Measurements from ENCODE around the gene PLAAT2. TPM values are rescaled to one million over a fixed set of nuclear protein-coding genes. Genes with fewer than 3 reads are reported as not detected.

Gene PLAAT2
- total RNA-seq, 1 donor from 2014 or later, result 0.92 TPM

DNA sequence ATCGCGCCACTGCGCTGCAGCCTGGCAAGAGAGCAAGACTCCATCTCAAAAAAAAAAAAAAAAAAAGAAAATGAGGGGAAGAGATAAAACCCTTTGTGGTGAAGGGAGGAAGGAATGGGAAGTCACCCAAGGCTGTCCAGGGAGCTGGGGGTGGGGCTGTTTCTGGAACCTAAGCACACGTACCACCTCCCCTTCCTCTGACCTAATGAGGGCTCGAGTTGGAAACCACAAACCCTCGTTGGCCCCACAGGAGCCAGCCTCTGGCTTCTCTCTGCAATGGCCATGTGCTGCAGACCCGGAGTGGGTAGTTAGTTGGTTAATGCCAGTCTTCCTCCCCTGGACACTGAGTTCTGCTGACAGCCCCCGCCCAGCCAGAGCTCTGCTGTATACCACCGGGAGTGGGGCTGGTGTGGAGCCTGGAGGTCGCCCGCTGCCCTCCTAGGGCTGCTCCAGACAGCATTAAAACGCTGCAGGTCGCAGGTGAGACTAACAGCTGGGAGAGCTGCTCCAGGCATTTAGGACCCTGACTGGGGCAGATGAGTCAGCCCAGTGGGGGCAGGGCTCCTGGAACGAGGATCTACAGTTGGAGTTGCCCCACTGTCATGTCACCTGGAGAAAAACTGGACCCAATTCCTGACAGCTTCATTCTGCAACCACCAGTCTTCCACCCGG lies 57.2 kb downstream of the PLAAT2 start, which contains the start of gene LGALS12:
TSS of gene LGALS12 (plus strand) at position 228 of the 672 bp plus-strand sequence. CDS start at position 603, 375 bp downstream.
- ATAC-seq, result no peak

DNA sequence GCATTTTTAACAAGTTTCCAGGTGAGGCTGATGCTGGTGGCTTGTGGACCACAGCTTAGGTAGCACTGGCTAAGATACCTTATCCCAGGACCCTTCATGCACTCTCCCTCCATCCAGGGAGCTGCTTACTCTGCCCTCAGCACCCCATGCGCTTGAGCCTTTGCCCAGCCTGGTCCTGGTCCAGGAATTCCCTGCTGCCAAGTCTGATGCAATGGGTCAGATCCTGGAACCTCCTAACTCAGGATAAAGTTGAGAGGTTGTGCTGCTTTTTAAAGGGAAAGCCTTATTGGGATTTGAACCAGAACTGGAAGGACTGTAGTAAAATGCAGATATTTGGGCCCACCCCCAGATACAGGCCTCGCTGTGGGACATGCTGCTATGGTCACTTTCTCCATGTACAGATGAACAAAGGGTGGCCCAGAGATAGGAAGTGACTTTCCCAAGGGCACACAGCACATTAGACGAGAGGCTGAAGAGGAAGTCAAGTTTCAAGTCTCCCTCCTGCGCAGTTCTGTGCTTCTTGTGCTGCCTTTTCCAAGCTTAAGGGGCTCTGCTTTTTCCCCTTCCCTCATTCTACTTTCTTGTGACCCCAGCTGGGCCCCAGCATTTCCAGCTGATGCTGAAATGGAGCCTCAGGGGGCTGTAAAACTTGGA lies 58.1 kb downstream of the PLAAT2 start:
- ATAC-seq (peak; percentile 64), DNase-seq (ENCODE audit: missing footprints) (no peak)
- intact Hi-C loops (cut with DNase I), result no loop called here

More for the DNA sequence above, 57.2 kb downstream of the PLAAT2 start, which contains the start of gene LGALS12:
- peak; percentile 75 for DNase-seq (ENCODE audit: missing footprints)
- intact Hi-C loops (cut with DNase I), result no loop called here

DNA sequence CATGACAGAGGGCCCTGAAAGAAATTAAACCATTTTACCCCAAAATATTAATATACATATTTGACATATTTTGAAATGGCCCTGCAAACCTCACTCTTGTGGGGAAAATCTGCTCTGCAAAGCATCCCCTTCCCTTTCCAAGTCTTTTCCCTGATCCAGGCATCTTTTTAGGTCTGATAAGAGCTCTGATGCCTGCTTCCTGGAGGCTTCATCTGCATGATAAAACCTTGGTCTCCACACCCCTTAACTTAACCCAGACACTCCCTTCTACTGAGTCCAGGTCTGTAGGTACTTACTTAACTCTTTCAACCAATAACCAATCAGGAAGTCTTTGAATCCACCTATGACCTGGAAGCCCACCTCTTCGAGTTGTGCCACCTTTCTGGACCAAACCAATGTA lies 59.1 kb downstream of the PLAAT2 start:
- ATAC-seq, result no peak
- no peak for DNase-seq (ENCODE audit: missing footprints)
- intact Hi-C loops (cut with DNase I), result no loop called here

DNA sequence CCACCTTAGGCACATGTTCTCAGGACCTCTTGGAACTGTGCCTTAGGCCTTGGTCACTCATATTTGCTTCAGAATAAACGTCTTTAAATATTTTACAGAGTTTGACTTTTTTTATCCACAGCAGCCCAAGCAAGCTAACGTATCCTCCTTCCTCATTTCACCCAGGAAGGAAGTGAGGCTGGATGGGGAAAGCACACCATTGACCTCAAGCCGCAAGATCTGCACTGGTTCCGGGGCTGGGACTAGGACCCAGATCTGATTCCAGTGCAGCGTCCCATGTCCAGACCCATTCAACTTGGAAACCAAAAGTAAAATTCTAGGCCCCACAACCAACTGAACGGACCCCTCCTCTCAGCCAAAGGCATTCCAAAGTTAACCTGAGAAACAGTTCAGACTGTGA lies 59.7 kb downstream of the PLAAT2 start:
- DNase-seq (ENCODE audit: missing footprints) (no peak), ATAC-seq (no peak)
- intact Hi-C loops (cut with DNase I), result no loop called here

Other genes starting within 250 kb of the PLAAT2 start
- not detected for gene SLC22A9, start 193.6 kb downstream of the PLAAT2 start, total RNA-seq
- 4.8 TPM for gene PLAAT5, start 72.2 kb downstream of the PLAAT2 start, total RNA-seq
- gene LGALS12, start 57.3 kb downstream of the PLAAT2 start, total RNA-seq, result 2.6 TPM
- gene PLAAT4, start 26.6 kb downstream of the PLAAT2 start, total RNA-seq, result 36.1 TPM
- gene PLAAT3, start 51.1 kb upstream of the PLAAT2 start, total RNA-seq, result 200 TPM
- gene ATL3, start 108.0 kb upstream of the PLAAT2 start, total RNA-seq, result 15.4 TPM
- 52.4 TPM for gene RTN3, start 118.1 kb upstream of the PLAAT2 start, total RNA-seq
- gene ZFTA, start 205.4 kb upstream of the PLAAT2 start, total RNA-seq, result 12.6 TPM